Neuronal stem cell (in vitro differentiated cells): ENCODE data around the gene GOLT1B.

Experiments used
- DNase-seq: peaks from one replicate; pipeline ENCODE4 v3.0.0-alpha.2; 2013; ENCODE audit warnings: low spot score
- H2AFZ ChIP-seq: one replicate; pipeline ENCODE4 v1.6.1; 2013; ENCODE audit warnings: mild to moderate bottlenecking, low read length, inconsistent platforms
- H2AK5ac ChIP-seq: 2 replicates; pipeline ENCODE4 v1.6.1; 2013; ENCODE audit warnings: low read depth, mild to moderate bottlenecking, inconsistent platforms, low read length, moderate library complexity, mixed read lengths
- H2BK120ac ChIP-seq: 2 replicates; pipeline ENCODE4 v1.6.1; 2013; ENCODE audit warnings: low read depth, mild to moderate bottlenecking, inconsistent platforms, low read length, moderate library complexity, mixed read lengths
- H2BK12ac ChIP-seq: one replicate; pipeline ENCODE4 v1.6.1; 2013; ENCODE audit warnings: low read length, inconsistent platforms
- H2BK15ac ChIP-seq: 2 replicates; pipeline ENCODE4 v1.6.1; 2013; ENCODE audit warnings: mild to moderate bottlenecking, low read length, inconsistent platforms, mixed read lengths
- H2BK5ac ChIP-seq: one replicate; pipeline ENCODE4 v1.6.1; 2013; ENCODE audit warnings: inconsistent platforms, mild to moderate bottlenecking, low read length, moderate library complexity
- H3K14ac ChIP-seq: one replicate; pipeline ENCODE4 v1.6.1; 2013; ENCODE audit warnings: low read length, inconsistent platforms
- H3K18ac ChIP-seq: 2 replicates; pipeline ENCODE4 v1.6.1; 2013; ENCODE audit warnings: low read length, inconsistent platforms
- H3K23ac ChIP-seq: 2 replicates; pipeline ENCODE4 v1.6.1; 2013; ENCODE audit warnings: low read depth, mild to moderate bottlenecking, mixed read lengths, low read length, inconsistent platforms; ENCODE audit not compliant: poor library complexity
- H3K27ac ChIP-seq: replicated peaks from 3 replicates; pipeline ENCODE4 v1.5.1; 2013; ENCODE audit warnings: low read length, inconsistent platforms
- H3K27me3 ChIP-seq, 3 experiments: 2 replicates each; pipeline ENCODE4 v1.6.1; 2013; ENCODE audit warnings: low read length in 3 of 3, mild to moderate bottlenecking in 2 of 3, inconsistent platforms in 1 of 3, low read depth in 1 of 3, mixed read lengths in 1 of 3, moderate library complexity in 1 of 3; ENCODE audit not compliant: control insufficient read depth in 3 of 3, insufficient read depth in 3 of 3
- H3K36me3 ChIP-seq, 2 donors: replicated peaks in 1 of 2; 2 replicates each; pipeline ENCODE4 v1.6.1; 2013; ENCODE audit warnings: low read length in 2 of 2; ENCODE audit not compliant: control insufficient read depth in 2 of 2, insufficient read depth in 2 of 2
- H3K4ac ChIP-seq: 2 replicates; pipeline ENCODE4 v1.6.1; 2013; ENCODE audit warnings: inconsistent platforms, mild to moderate bottlenecking, low read length, moderate library complexity
- H3K4me1 ChIP-seq, 2 donors: 1 replicate in 1 of 2; 2 replicates in 1 of 2; pipeline ENCODE4 v1.6.1; 2013; ENCODE audit warnings: low read length in 2 of 2, low read depth in 1 of 2; ENCODE audit not compliant: control insufficient read depth in 2 of 2, insufficient read depth in 1 of 2
- H3K4me2 ChIP-seq: one replicate; pipeline ENCODE4 v1.6.1; 2013; ENCODE audit warnings: mild to moderate bottlenecking, low read length, inconsistent platforms; ENCODE audit not compliant: insufficient read depth, poor library complexity, severe bottlenecking
- H3K4me3 ChIP-seq, 2 donors: 2 replicates each; pipeline ENCODE4 v1.5.1; 2013; ENCODE audit warnings: low read length in 2 of 2, mild to moderate bottlenecking in 2 of 2, inconsistent platforms in 1 of 2, moderate library complexity in 1 of 2
- H3K79me1 ChIP-seq: one replicate; pipeline ENCODE4 v1.6.1; 2013; ENCODE audit warnings: low read depth, mild to moderate bottlenecking, inconsistent platforms, low read length, moderate library complexity
- H3K9ac ChIP-seq: one replicate; pipeline ENCODE4 v1.6.1; 2013; ENCODE audit warnings: mild to moderate bottlenecking, low read depth, low read length, inconsistent platforms; ENCODE audit not compliant: poor library complexity
- H3K9me3 ChIP-seq, 2 donors: replicated peaks in 1 of 2; 2 replicates each; pipeline versions ENCODE3 to v1.6.1; 2013; ENCODE audit warnings: low read length in 2 of 2, mild to moderate bottlenecking in 2 of 2, inconsistent platforms in 1 of 2, low read depth in 1 of 2, mixed read lengths in 1 of 2, moderate library complexity in 1 of 2; ENCODE audit not compliant: control insufficient read depth in 2 of 2, insufficient read depth in 1 of 2
- H4K8ac ChIP-seq: one replicate; pipeline ENCODE4 v1.6.1; 2013; ENCODE audit warnings: low read depth, mild to moderate bottlenecking, inconsistent platforms, low read length, moderate library complexity
- H4K91ac ChIP-seq: one replicate; pipeline ENCODE4 v1.6.1; 2013; ENCODE audit warnings: low read length, low read depth, mild to moderate bottlenecking, inconsistent platforms; ENCODE audit not compliant: poor library complexity
- whole genome bisulfite sequencing, 2 donors: extraction: QIAGEN DNeasy Blood & Tissue Kit; methylation state at CpG; one replicate each; pipeline ENCODE4 v1.1.7; 2013; ENCODE audit warnings: missing lambda C conversion rate in 2 of 2, mixed read lengths in 1 of 2; ENCODE audit not compliant: insufficient read length in 2 of 2, insufficient replicate concordance in 1 of 2; ENCODE audit errors: extremely low coverage in 2 of 2; 5-methylcytosine and 5-hydroxymethylcytosine counted together

GOLT1B gene

GRCh38 chr12:21526053-21526452 is 24.5 kb downstream of the GOLT1B start, which contains the start of gene SPX:
Gene SPX (plus strand): TSS chr12:21526296. CDS start chr12:21526473, 177 bp downstream.
- no CpG with 5 or more reads among the region's 1 CpG for WGBS, 2 donors
- Histone ChIP-seq H3K4me2 (peak within 1 kb of the TSS; percentile 81), H2BK12ac (no peak within 1 kb of the TSS), H3K36me3 (no peaks in the 10 kb centered on the region), H4K8ac (no peak within 1 kb of the TSS), H2AFZ (peak within 1 kb of the TSS; percentile 99), H2BK15ac (no peak within 1 kb of the TSS), H3K4me1 (peaks cover 0 to 1% of the 10 kb centered on the region in 2 donors), H3K27ac (no peak within 1 kb of the TSS), H2AK5ac (no peak within 1 kb of the TSS), H2BK5ac (no peak within 1 kb of the TSS), H3K14ac (no peak within 1 kb of the TSS), H3K9me3 (no peaks in the 10 kb centered on the region), H3K18ac (no peak within 1 kb of the TSS), H3K27me3 (peaks cover 0 to 15% (median 11%) of the 10 kb centered on the region in 3 experiments), H3K9ac (no peak within 1 kb of the TSS), H4K91ac (no peak within 1 kb of the TSS), H2BK120ac (no peak within 1 kb of the TSS), H3K79me1 (no peaks in the 10 kb centered on the region), H3K4ac (no peak within 1 kb of the TSS), H3K4me3 (peak within 1 kb of the TSS; percentile 65 to 89), H3K23ac (no peak within 1 kb of the TSS)
- DNase-seq, result no peak

GRCh38 chr12:21526721-21527345 is 25.2 kb downstream of the GOLT1B start:
- no peak overlapping the region for H2BK12ac ChIP-seq
- H2AFZ ChIP-seq, result peak overlapping the region; percentile 99
- no peak for DNase-seq
- peak overlapping the region; percentile 65 to 89 for H3K4me3 ChIP-seq
- peak overlapping the region; percentile 81 for H3K4me2 ChIP-seq
- no peak overlapping the region for H3K27ac ChIP-seq
- H2AK5ac ChIP-seq, result no peak overlapping the region
- no peaks in the 10 kb centered on the region for H3K79me1 ChIP-seq
- no peak overlapping the region for H4K8ac ChIP-seq
- H3K9me3 ChIP-seq, result no peaks in the 10 kb centered on the region
- H4K91ac ChIP-seq, result no peak overlapping the region
- H2BK15ac ChIP-seq, result no peak overlapping the region
- peaks cover 0 to 1% of the 10 kb centered on the region in 2 donors for H3K4me1 ChIP-seq
- H2BK120ac ChIP-seq, result no peak overlapping the region
- H3K23ac ChIP-seq, result no peak overlapping the region
- WGBS, 2 donors, result no CpG with 5 or more reads among the region's 12 CpGs
- H3K36me3 ChIP-seq, result no peaks in the 10 kb centered on the region
- H3K4ac ChIP-seq, result no peak overlapping the region
- no peak overlapping the region for H3K18ac ChIP-seq
- no peak overlapping the region for H2BK5ac ChIP-seq
- peaks cover 0 to 15% (median 11%) of the 10 kb centered on the region in 3 experiments for H3K27me3 ChIP-seq
- no peak overlapping the region for H3K14ac ChIP-seq
- H3K9ac ChIP-seq, result no peak overlapping the region

- no peak overlapping the region for H4K91ac ChIP-seq
- no peak overlapping the region for H3K4ac ChIP-seq
- peak overlapping the region; percentile 78 for H3K9ac ChIP-seq
- peak; percentile 51 for DNase-seq
- no peak overlapping the region for H3K23ac ChIP-seq
- peaks cover 0 to 15% (median 11%) of the 10 kb centered on the region in 3 experiments for H3K27me3 ChIP-seq
- H4K8ac ChIP-seq, result no peak overlapping the region
- H2BK120ac ChIP-seq, result no peak overlapping the region
- H3K36me3 ChIP-seq, result no peaks in the 10 kb centered on the region
- no peaks in the 10 kb centered on the region for H3K9me3 ChIP-seq
- no peak overlapping the region for H3K27ac ChIP-seq
- WGBS, 2 donors, result no CpG with 5 or more reads among the region's 57 CpGs
- no peak overlapping the region for H2BK5ac ChIP-seq
- H3K4me3 ChIP-seq, result peak overlapping the region; percentile 65 to 89
- H3K14ac ChIP-seq, result no peak overlapping the region
- H3K18ac ChIP-seq, result peak overlapping the region; percentile 93
- peak overlapping the region; percentile 81 for H3K4me2 ChIP-seq
- peak overlapping the region; percentile 13 for H2BK15ac ChIP-seq
- H3K79me1 ChIP-seq, result no peaks in the 10 kb centered on the region
- H2BK12ac ChIP-seq, result no peak overlapping the region
- no peak overlapping the region for H2AK5ac ChIP-seq
- peak overlapping the region; percentile 99 for H2AFZ ChIP-seq
- peaks cover 0 to 1% of the 10 kb centered on the region in 2 donors for H3K4me1 ChIP-seq
These were observed 26.0 kb downstream of the GOLT1B start for GRCh38 chr12:21527451-21528180.

- no peak for DNase-seq
- no peak overlapping the region for H4K8ac ChIP-seq
- H2BK5ac ChIP-seq, result no peak overlapping the region
- H2BK120ac ChIP-seq, result no peak overlapping the region
- no peak overlapping the region for H2BK12ac ChIP-seq
- H2AFZ ChIP-seq, result no peak overlapping the region
- H3K18ac ChIP-seq, result no peak overlapping the region
- no peak overlapping the region for H3K4ac ChIP-seq
- no peak overlapping the region for H3K27ac ChIP-seq
- peaks cover 0 to 15% (median 11%) of the 10 kb centered on the region in 3 experiments for H3K27me3 ChIP-seq
- H3K4me1 ChIP-seq, result peaks cover 0 to 1% of the 10 kb centered on the region in 2 donors
- no peak overlapping the region for H3K9ac ChIP-seq
- no peak overlapping the region for H3K4me3 ChIP-seq
- no peak overlapping the region for H3K14ac ChIP-seq
- H2AK5ac ChIP-seq, result no peak overlapping the region
- WGBS, 2 donors, result no CpG with 5 or more reads among the region's 5 CpGs
- no peak overlapping the region for H3K4me2 ChIP-seq
- no peak overlapping the region for H3K23ac ChIP-seq
- no peaks in the 10 kb centered on the region for H3K9me3 ChIP-seq
- H4K91ac ChIP-seq, result no peak overlapping the region
- no peaks in the 10 kb centered on the region for H3K79me1 ChIP-seq
- H2BK15ac ChIP-seq, result no peak overlapping the region
- H3K36me3 ChIP-seq, result no peaks in the 10 kb centered on the region
These were observed 27.4 kb downstream of the GOLT1B start for GRCh38 chr12:21528953-21529352.
